Natural killer cell (primary cell): Measurements from ENCODE around the gene DENND1A. TPM values are rescaled to one million over a fixed set of nuclear protein-coding genes. Genes with fewer than 3 reads are reported as not detected.

ENCODE experiments used
- ATAC-seq, 3 donors: fragments of 150-1000 bp in 2 of 3; fragments of 200-7000 bp in 1 of 3; cut with Tn5 transposase; 1 replicate in 1 of 3; 2 replicates in 2 of 3; pipeline ENCODE4 v1.10.0; 2021; ENCODE audit warnings: mild to moderate bottlenecking in 2 of 3, moderate library complexity in 2 of 3
- DNase-seq, 2 donors: peaks; one replicate each; pipeline versions ENCODE4 v3.0.0 to v3.0.0-alpha.2; 2013 to 2021; ENCODE audit warnings: mixed read lengths in 1 of 2
- H3K27ac ChIP-seq: one replicate; pipeline ENCODE4 v1.5.1; 2013; ENCODE audit warnings: mild to moderate bottlenecking, low read length
- H3K27me3 ChIP-seq: one replicate; pipeline ENCODE4 v1.6.1; 2013; ENCODE audit warnings: low read length; ENCODE audit not compliant: control insufficient read depth, insufficient read depth
- H3K36me3 ChIP-seq: one replicate; pipeline ENCODE4 v1.6.1; 2013; ENCODE audit warnings: low read length; ENCODE audit not compliant: control insufficient read depth, insufficient read depth
- H3K4me1 ChIP-seq: one replicate; pipeline ENCODE4 v1.6.1; 2013; ENCODE audit warnings: low read length; ENCODE audit not compliant: control insufficient read depth, insufficient read depth
- H3K4me3 ChIP-seq: one replicate; pipeline ENCODE4 v1.5.1; 2013; ENCODE audit warnings: low read length
- H3K9me3 ChIP-seq: one replicate; pipeline ENCODE4 v1.6.1; 2013; ENCODE audit warnings: low read length; ENCODE audit not compliant: control insufficient read depth, insufficient read depth
- H3K27ac Mint-ChIP-seq, 2 donors: one replicate each; pipeline ENCODE4 v1.8.0; 2022; ENCODE audit warnings: mild to moderate bottlenecking in 2 of 2, mixed read lengths in 2 of 2, moderate library complexity in 1 of 2
- H3K27me3 Mint-ChIP-seq, 2 donors: one replicate each; pipeline ENCODE4 v1.8.0; 2022; ENCODE audit warnings: low read depth in 2 of 2, mixed read lengths in 2 of 2
- H3K36me3 Mint-ChIP-seq: one replicate; pipeline ENCODE4 v1.8.0; 2022; ENCODE audit warnings: mixed read lengths
- H3K4me1 Mint-ChIP-seq, 2 donors: one replicate each; pipeline ENCODE4 v1.8.0; 2022; ENCODE audit warnings: mixed read lengths in 2 of 2
- H3K4me3 Mint-ChIP-seq: one replicate; pipeline ENCODE4 v1.8.0; 2022; ENCODE audit warnings: mild to moderate bottlenecking, moderate library complexity, mixed read lengths
- H3K9me3 Mint-ChIP-seq, 2 donors: one replicate each; pipeline ENCODE4 v1.8.0; 2022; ENCODE audit warnings: mixed read lengths in 2 of 2
- CTCF ChIP-seq: fragments of 200-600 bp; IDR thresholded peaks from one replicate; pipeline ENCODE4 v1.8.0; 2022; ENCODE audit warnings: antibody characterized with exemption
- WGBS: methylation state at CpG from one replicate; pipeline ENCODE4 v1.1.7; 2013; ENCODE audit warnings: missing lambda C conversion rate; ENCODE audit not compliant: insufficient coverage; 5-methylcytosine and 5-hydroxymethylcytosine counted together
- intact Hi-C: fragments of 100-400 bp; cut with micrococcal nuclease; formaldehyde crosslinking; loops from one replicate; pipeline ENCODE4 v1.14.2; 2022
- total RNA-seq, 4 donors: library from RNA; stranded (reverse); fragments of 120-200 nt in 1 of 4; gene quantifications; one replicate each; pipeline versions ENCODE4 v1.2.3 to v1.2.4, GENCODE V29; 2013 to 2022

Gene DENND1A
- total RNA-seq, 3 donors from 2014 or later (not counting 1 experiment from before 2014, with no cell fraction given) = 27.8 to 37.6 (median 30.9) TPM

GRCh38 chr9:123645762-123646161, 284.2 kb downstream of the DENND1A start:
- H3K4me3 ChIP-seq = no peak overlapping the region
- 96% methylated on average over 6 of the region's 9 CpGs for WGBS
- H3K27me3 Mint-ChIP-seq = peaks cover 0 to 12% of the 10 kb centered on the region in 2 donors
- peaks cover under 1% of the 10 kb centered on the region for H3K4me1 ChIP-seq
- no peaks in the 10 kb centered on the region for H3K36me3 ChIP-seq
- no peaks in the 10 kb centered on the region for H3K27me3 ChIP-seq
- H3K9me3 ChIP-seq = no peaks in the 10 kb centered on the region
- peaks cover 7 to 11% of the 10 kb centered on the region in 2 donors for H3K4me1 Mint-ChIP-seq
- ATAC-seq (no peak), DNase-seq (no peak)
- H3K27ac ChIP-seq = no peak overlapping the region
- no peak overlapping the region for H3K27ac Mint-ChIP-seq
- no peaks in the 10 kb centered on the region for H3K9me3 Mint-ChIP-seq
- TF ChIP-seq CTCF = no peak
- H3K4me3 Mint-ChIP-seq = no peak overlapping the region
- intact Hi-C loops = no loop called here
- H3K36me3 Mint-ChIP-seq = peaks cover 14% of the 10 kb centered on the region

GRCh38 chr9:123645126-123645525, 284.8 kb downstream of the DENND1A start:
- no peak overlapping the region for H3K4me3 ChIP-seq
- H3K36me3 ChIP-seq = no peaks in the 10 kb centered on the region
- Mint-ChIP-seq H3K36me3 (peaks cover 14% of the 10 kb centered on the region), H3K4me1 (peaks cover 13 to 17% of the 10 kb centered on the region in 2 donors), H3K4me3 (no peak overlapping the region), H3K27ac (no peak overlapping the region), H3K27me3 (peaks cover 0 to 14% of the 10 kb centered on the region in 2 donors), H3K9me3 (no peaks in the 10 kb centered on the region)
- H3K9me3 ChIP-seq = no peaks in the 10 kb centered on the region
- no peaks in the 10 kb centered on the region for H3K27me3 ChIP-seq
- DNase-seq = no peak
- WGBS = 94% methylated on average over 4 of the region's 4 CpGs
- no peak for TF ChIP-seq CTCF
- H3K4me1 ChIP-seq = peaks cover 7% of the 10 kb centered on the region
- no peak for ATAC-seq
- intact Hi-C loops = no loop called here
- no peak overlapping the region for H3K27ac ChIP-seq

GRCh38 chr9:123643518-123643917, 286.4 kb downstream of the DENND1A start:
- H3K4me1 Mint-ChIP-seq = peaks cover 20 to 22% of the 10 kb centered on the region in 2 donors
- H3K36me3 Mint-ChIP-seq = peaks cover 14% of the 10 kb centered on the region
- H3K27ac ChIP-seq = no peak overlapping the region

More at GRCh38 chr9:123643518-123643917, 286.4 kb downstream of the DENND1A start:
- Mint-ChIP-seq H3K27ac (no peak overlapping the region), H3K27me3 (peaks cover 0 to 20% of the 10 kb centered on the region in 2 donors), H3K9me3 (no peaks in the 10 kb centered on the region), H3K4me3 (no peak overlapping the region)
- intact Hi-C loops = no loop called here
- no peaks in the 10 kb centered on the region for H3K36me3 ChIP-seq
- DNase-seq (no peak), ATAC-seq (no peak)
- H3K27me3 ChIP-seq = no peaks in the 10 kb centered on the region
- H3K4me1 ChIP-seq = peaks cover 16% of the 10 kb centered on the region
- no peak for TF ChIP-seq CTCF
- WGBS = 96% methylated on average over 8 of the region's 9 CpGs
- no peaks in the 10 kb centered on the region for H3K9me3 ChIP-seq
- no peak overlapping the region for H3K4me3 ChIP-seq
